DMS53 treated with DMSO at 0.1 percent for 48 hours (cell line): ENCODE results near the gene UEVLD.

Experiments
- DNase-seq: peaks from one replicate; lab custom pipeline; 2025; ENCODE audit not compliant: unreplicated experiment; lab: John Stamatoyannopoulos, UW

Gene UEVLD

DNA sequence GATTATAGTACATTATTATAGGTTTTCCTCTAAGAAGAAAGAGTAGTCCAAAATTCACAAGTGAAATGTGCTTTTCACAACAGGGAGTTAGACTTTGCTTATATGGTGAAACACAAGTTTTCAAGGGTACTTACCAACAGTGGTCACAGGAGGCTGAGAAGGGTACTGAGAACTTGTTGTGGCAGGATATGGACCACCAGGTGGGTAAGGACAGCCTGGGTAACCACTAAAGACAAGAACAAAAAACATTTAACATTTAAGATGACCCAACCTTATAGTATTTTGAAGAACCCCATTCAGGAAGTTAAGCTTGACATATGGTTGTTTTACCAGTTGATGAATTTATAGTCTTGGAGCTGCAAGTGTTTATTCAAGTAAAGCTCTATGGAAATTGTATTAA, 86.2 kb downstream of the UEVLD start:
- no peak for DNase-seq

DNA sequence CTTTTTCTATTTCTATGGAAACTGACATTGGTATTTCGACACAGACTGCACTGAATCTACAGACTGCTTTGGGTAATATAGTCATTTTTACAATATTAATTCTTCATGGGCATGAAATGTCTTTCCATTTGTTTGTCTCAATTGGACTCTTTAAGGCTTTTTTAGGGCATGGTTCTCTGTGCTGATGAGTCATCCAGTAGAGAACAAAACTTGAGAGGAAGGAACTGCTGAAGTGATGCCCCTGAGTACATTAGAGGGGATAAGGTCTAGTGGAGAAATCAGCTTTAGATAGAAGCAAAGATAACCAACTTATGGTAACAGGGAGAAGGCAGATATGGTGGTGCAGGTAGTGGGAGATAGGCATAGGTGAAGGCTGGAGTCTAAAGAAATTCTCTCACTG, 86.9 kb downstream of the UEVLD start:
- no peak for DNase-seq

- DNase-seq = no peak
Measured at GRCh38 chr11:18498039-18498438, 90.5 kb downstream of the UEVLD start.

GRCh38 chr11:18495703-18496102, 92.8 kb downstream of the UEVLD start:
- peak; percentile 26 for DNase-seq

- no peak for DNase-seq
Measured at GRCh38 chr11:18495271-18495670, 93.3 kb downstream of the UEVLD start.

GRCh38 chr11:18493310-18493709, 95.2 kb downstream of the UEVLD start:
- peak; percentile 64 for DNase-seq

DNA sequence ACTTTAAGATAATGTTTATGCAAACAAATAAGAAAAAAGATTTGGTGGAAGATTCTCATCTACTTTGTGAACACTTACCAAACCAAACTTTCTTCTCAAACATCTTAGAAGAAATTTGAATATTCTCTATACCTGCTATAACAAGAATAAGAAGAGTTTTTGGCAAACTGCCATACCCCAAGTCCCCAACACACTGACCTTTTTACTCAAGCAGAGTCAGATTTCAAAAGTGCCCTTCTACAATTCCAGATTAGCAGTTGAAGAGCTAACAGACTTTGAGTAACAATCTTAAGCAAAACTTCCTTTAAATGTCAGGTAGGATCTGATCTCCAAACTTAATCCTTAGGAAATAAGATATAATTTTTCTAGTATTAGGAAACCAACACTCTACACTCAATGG, 95.6 kb downstream of the UEVLD start:
- peak; percentile 51 for DNase-seq

DNA sequence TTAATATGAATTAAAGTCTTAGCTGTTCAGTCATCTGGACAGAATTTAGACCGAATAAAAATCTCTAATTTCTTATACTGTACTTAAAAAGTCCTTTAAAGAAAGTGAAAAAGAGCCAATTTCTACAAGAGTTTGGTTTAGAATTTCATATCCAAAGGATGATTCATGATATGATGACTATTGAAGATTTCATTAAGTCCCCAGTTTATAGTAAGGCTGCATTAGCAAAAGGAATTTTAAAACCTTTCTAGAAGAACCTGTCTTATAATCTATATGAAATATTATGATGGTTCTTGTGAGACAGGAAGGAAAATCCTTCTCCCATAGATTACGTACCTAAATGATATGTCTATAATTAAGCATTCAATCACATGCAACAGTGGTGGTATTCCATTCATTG, 96.6 kb downstream of the UEVLD start:
- DNase-seq = no peak

GRCh38 chr11:18490736-18491485, 97.6 kb downstream of the UEVLD start:
- no peak for DNase-seq

DNA sequence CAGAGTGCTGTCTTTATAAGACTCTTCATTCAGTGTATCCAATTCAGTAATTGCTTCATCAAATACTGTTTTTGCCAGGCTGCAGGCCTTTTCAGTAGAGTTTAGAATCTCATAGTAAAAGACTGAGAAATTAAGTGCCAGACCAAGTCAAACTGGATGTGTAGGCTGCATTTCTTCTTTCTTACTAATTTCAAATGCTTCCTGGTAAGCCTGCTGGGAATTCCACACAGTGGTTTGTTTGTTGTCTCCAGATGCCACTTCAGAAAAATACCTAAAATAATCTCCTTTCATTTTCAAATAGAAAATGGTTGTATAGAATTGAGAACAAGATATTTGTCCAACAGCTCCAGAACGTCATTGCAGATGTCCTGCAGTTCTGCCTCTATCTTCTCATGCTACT, 98.2 kb downstream of the UEVLD start:
- no peak for DNase-seq

DNA sequence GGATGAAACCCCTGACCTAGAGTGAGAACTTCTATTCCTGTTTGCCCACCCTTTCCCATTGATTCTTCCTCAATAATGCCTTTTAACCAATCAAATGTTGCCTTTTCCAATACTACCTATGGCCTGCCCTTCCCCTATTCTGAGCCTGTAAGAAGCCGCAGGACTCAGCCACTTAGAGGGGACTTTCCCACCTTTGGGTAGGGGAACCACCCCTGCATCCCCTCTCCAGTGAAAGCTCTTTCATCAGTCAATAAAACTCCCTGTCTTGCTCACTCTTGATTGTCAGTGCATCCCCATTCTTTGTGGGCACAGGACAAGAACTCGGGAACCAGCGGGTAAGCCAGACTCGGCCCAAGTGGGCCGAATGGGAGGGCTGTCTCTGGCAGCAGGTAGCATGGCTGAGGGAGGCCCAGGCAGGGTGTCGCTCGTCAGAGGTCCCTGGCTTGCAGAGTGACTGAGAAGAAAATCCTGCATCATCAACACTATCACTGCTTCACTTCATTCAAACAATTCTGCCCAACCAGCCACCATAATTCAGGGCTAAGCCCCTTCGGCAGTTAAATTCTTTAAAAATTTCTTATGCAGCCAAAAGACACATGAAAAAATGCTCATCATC, 102.5 kb downstream of the UEVLD start:
- DNase-seq = no peak
